A549 (cell line): ENCODE data around the gene TTC12.

Source experiments
- EP300 ChIP-seq, 2 experiments: fragments of >200 bp; sonication (Bioruptor Twin); formaldehyde crosslinking; IDR thresholded peaks; 2 replicates in 1 of 2; 3 replicates in 1 of 2; pipeline ENCODE4 v1.6.1; 2016 to 2017
- RAD21 ChIP-seq, 2 experiments: fragments of >200 bp in 1 of 2; sonication (Bioruptor Twin) in 1 of 2; formaldehyde crosslinking in 1 of 2; IDR thresholded peaks in 1 of 2; conservative IDR thresholded peaks in 1 of 2; 2 replicates in 1 of 2; 3 replicates in 1 of 2; pipeline ENCODE4 v1.6.1; 2012 to 2018; ENCODE audit warnings: inconsistent platforms in 1 of 2
- TF ChIP-seq, protein P1 (sequence below): fragments of >200 bp; sonication (Bioruptor Twin); formaldehyde crosslinking; IDR thresholded peaks from 3 replicates; pipeline ENCODE4 v1.5.1; 2016

DNA sequence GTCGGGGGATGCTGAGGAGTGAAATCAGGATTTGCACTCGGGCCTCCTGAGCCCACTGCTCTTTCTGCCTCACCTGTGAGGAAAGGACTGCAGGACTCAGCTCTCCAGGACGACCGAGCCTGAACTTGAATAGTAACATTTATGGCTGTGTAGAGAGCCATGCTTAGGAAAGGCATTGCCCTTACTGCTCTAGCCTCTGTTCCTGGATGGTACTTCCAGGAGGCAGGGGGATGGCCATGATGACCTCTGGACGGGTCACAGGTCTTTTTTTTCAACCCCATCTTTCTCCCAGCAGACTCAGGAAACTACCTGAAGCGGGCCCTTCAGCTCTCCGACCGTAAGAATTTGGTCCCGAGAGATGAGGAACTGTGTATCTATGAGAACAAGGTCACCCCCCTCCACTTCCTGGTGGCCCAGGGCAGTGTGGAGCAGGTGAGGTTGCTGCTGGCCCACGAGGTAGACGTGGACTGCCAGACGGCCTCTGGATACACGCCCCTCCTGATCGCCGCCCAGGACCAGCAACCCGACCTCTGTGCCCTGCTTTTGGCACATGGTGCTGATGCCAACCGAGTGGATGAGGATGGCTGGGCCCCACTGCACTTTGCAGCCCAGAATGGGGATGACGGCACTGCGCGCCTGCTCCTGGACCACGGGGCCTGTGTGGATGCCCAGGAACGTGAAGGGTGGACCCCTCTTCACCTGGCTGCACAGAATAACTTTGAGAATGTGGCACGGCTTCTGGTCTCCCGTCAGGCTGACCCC is 84.5 kb downstream of the TTC12 start:
- no peak for TF ChIP-seq EP300 (IDR thresholded peaks at IDR 0.05)
- TF ChIP-seq, protein P1, sequence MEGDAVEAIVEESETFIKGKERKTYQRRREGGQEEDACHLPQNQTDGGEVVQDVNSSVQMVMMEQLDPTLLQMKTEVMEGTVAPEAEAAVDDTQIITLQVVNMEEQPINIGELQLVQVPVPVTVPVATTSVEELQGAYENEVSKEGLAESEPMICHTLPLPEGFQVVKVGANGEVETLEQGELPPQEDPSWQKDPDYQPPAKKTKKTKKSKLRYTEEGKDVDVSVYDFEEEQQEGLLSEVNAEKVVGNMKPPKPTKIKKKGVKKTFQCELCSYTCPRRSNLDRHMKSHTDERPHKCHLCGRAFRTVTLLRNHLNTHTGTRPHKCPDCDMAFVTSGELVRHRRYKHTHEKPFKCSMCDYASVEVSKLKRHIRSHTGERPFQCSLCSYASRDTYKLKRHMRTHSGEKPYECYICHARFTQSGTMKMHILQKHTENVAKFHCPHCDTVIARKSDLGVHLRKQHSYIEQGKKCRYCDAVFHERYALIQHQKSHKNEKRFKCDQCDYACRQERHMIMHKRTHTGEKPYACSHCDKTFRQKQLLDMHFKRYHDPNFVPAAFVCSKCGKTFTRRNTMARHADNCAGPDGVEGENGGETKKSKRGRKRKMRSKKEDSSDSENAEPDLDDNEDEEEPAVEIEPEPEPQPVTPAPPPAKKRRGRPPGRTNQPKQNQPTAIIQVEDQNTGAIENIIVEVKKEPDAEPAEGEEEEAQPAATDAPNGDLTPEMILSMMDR: no peak
- no peak for TF ChIP-seq RAD21 (conservative IDR thresholded peaks at IDR 0.05 in 1 of 2, IDR thresholded peaks at IDR 0.05 in 1 of 2)
